Hepatocyte (in vitro differentiated cells): ENCODE results near the gene F8A1.
"Not testable (repeated sequence)": the region's sequence is repeated elsewhere in the genome, so short reads cannot be mapped to it uniquely, and the experiment has no call there.

Source experiments
- EZH2phosphoT487 ChIP-seq: fragments of 200-600 bp; sonication (generic); IDR thresholded peaks from one replicate; pipeline ENCODE4 v1.6.1; 2018; ENCODE audit warnings: antibody characterized with exemption, mild to moderate bottlenecking, low read depth, moderate library complexity; ENCODE audit not compliant: unreplicated experiment, severe bottlenecking
- TF ChIP-seq, protein P1 (sequence below): fragments of 200-600 bp; sonication (generic); IDR thresholded peaks from 2 replicates; pipeline ENCODE4 v1.5.1; 2016; ENCODE audit warnings: antibody characterized with exemption, mild to moderate bottlenecking; ENCODE audit not compliant: poor library complexity

DNA sequence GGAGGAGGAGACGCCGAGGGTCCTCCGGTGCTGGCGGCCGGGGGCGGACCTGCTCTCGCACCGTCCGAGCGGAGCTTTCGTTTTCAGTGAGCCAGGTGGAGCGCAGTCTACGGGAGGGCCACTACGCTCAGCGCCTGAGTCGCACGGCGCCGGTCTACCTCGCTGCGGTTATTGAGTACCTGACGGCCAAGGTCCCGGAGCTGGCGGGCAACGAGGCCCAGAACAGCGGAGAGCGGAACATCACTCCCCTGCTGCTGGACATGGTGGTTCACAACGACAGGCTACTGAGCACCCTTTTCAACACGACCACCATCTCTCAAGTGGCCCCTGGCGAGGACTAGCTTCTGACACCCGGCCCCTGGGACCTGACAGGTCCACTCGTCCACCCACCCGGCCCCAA is 1.1 kb upstream of the F8A1 start:
- TF ChIP-seq, protein P1, sequence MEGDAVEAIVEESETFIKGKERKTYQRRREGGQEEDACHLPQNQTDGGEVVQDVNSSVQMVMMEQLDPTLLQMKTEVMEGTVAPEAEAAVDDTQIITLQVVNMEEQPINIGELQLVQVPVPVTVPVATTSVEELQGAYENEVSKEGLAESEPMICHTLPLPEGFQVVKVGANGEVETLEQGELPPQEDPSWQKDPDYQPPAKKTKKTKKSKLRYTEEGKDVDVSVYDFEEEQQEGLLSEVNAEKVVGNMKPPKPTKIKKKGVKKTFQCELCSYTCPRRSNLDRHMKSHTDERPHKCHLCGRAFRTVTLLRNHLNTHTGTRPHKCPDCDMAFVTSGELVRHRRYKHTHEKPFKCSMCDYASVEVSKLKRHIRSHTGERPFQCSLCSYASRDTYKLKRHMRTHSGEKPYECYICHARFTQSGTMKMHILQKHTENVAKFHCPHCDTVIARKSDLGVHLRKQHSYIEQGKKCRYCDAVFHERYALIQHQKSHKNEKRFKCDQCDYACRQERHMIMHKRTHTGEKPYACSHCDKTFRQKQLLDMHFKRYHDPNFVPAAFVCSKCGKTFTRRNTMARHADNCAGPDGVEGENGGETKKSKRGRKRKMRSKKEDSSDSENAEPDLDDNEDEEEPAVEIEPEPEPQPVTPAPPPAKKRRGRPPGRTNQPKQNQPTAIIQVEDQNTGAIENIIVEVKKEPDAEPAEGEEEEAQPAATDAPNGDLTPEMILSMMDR, result not testable (repeated sequence)
- not testable (repeated sequence) for TF ChIP-seq EZH2phosphoT487
